AG10803 (cell line): Measurements from ENCODE around the gene TMED9.
"Not testable (repeated sequence)": the region's sequence is repeated elsewhere in the genome, so short reads cannot be mapped to it uniquely, and the experiment has no call there.

Experiments used
- DNase-seq: peaks from one replicate; pipeline ENCODE4 v3.0.0; 2010; ENCODE audit warnings: low read depth
- H3K4me3 ChIP-seq: 2 replicates; pipeline ENCODE4 v1.5.1; 2011; ENCODE audit warnings: mild to moderate bottlenecking, low read length, control low read depth
- CTCF ChIP-seq: conservative IDR thresholded peaks from 2 replicates; pipeline ENCODE4 v1.5.1; 2011; ENCODE audit warnings: mild to moderate bottlenecking, low read length, control low read depth, inconsistent platforms

Gene TMED9

GRCh38 chr5:177557041-177557647 is 34.9 kb upstream of the TMED9 start:
- no peak for DNase-seq
- TF ChIP-seq CTCF = no peak
- H3K4me3 ChIP-seq = no peak overlapping the region

- H3K4me3 ChIP-seq = no peak overlapping the region
- TF ChIP-seq CTCF = no peak
- DNase-seq = no peak
Observed at GRCh38 chr5:177557796-177558195, 34.2 kb upstream of the TMED9 start.

GRCh38 chr5:177559446-177559941 is 32.5 kb upstream of the TMED9 start:
- H3K4me3 ChIP-seq, DNase-seq: not testable (repeated sequence)

GRCh38 chr5:177565046-177565445 is 27.0 kb upstream of the TMED9 start:
- H3K4me3 ChIP-seq = no peak overlapping the region
- no peak for TF ChIP-seq CTCF
- DNase-seq = no peak

DNA sequence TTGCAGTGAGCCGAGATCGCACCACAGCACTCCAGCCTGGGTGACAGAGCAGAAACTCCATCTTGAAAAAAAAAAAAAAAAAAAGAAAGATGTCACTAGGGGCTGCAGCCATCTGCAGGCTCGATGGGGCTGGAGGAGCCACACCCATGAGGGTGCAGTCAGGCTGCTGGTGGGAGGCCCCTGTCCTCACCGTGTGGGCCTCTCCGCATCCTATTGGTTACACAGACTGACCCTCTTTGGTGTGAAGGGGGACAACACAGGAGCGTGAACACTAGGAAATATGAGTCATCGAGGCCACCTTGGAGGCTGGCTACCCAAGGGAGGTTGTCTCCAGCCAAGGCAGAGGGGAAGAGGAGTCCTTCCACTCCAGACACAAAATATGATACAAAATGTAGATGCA is 23.7 kb upstream of the TMED9 start:
- TF ChIP-seq CTCF = no peak
- no peak for DNase-seq
- no peak overlapping the region for H3K4me3 ChIP-seq

- H3K4me3 ChIP-seq = no peak overlapping the region
- no peak for DNase-seq
- no peak for TF ChIP-seq CTCF
Observed at GRCh38 chr5:177569894-177570293, 22.1 kb upstream of the TMED9 start.

GRCh38 chr5:177575488-177575887 is 16.5 kb upstream of the TMED9 start:
- no peak overlapping the region for H3K4me3 ChIP-seq
- DNase-seq = no peak
- TF ChIP-seq CTCF = no peak

DNA sequence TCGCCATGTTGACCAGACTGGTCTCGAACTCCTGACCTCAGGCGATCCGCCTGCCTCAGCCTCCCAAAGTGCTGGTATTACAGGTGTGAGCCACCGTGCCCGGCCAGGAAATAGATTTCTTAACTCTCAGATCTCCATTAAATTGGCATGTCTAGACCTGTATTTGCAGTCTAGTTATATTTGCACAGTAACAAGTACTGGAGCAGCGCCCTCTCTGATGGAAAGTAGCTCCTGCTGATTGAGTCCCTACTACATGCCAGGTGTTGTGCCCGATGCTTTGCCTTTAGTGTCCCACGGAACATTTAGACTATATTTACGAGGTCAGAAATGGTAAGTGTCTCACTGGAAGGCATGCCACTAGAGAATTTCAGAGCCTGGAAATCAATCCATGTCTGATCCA is 15.8 kb upstream of the TMED9 start:
- no peak overlapping the region for H3K4me3 ChIP-seq
- DNase-seq = no peak
- no peak for TF ChIP-seq CTCF
